Activated CD4-positive, alpha-beta T cell treated with anti-CD3 and anti-CD28 coated beads, Interleukin-2, amount 10 ng/mL, durations not matched to agents 7 days and 5 days (primary cell): ENCODE measurements around the gene FAM174B. TPM values are rescaled to one million over a fixed set of nuclear protein-coding genes. Genes with fewer than 3 reads are reported as not detected.

Experiments
- CTCF ChIA-PET: fragments of 350-600 bp; sonication (Branson Sonifier 250); formaldehyde crosslinking; loops from one replicate; lab custom pipeline; 2021; ENCODE audit warnings: antibody characterized with exemption; lab: Charles Lee
- POLR2A ChIA-PET: fragments of 350-600 bp; sonication (Branson Sonifier 250); formaldehyde crosslinking; loops from one replicate; lab custom pipeline; 2021; ENCODE audit warnings: antibody characterized with exemption; lab: Charles Lee
- DNase-seq: peaks from one replicate; pipeline ENCODE4 v3.0.0-alpha.2; 2020
- H3K27ac Mint-ChIP-seq: one replicate; pipeline ENCODE4 v1.8.0; 2021; ENCODE audit warnings: mild to moderate bottlenecking, moderate library complexity, mixed read lengths
- H3K27me3 Mint-ChIP-seq: one replicate; pipeline ENCODE4 v1.8.0; 2021; ENCODE audit warnings: mixed read lengths
- H3K36me3 Mint-ChIP-seq: one replicate; pipeline ENCODE4 v1.8.0; 2021; ENCODE audit warnings: low read depth, mixed read lengths
- H3K4me1 Mint-ChIP-seq: one replicate; pipeline ENCODE4 v1.8.0; 2021; ENCODE audit warnings: mixed read lengths
- H3K4me3 Mint-ChIP-seq: one replicate; pipeline ENCODE4 v1.8.0; 2021; ENCODE audit warnings: mild to moderate bottlenecking, moderate library complexity, mixed read lengths
- H3K9me3 Mint-ChIP-seq: one replicate; pipeline ENCODE4 v1.8.0; 2021; ENCODE audit warnings: mixed read lengths
- total RNA-seq, 2 experiments: library from RNA; stranded (reverse); gene quantifications; one replicate each; pipeline ENCODE4 v1.2.3, GENCODE V29; 2021

FAM174B gene
- total RNA-seq = 1 to 10 TPM; 4.8 to 6.0 TPM

DNA sequence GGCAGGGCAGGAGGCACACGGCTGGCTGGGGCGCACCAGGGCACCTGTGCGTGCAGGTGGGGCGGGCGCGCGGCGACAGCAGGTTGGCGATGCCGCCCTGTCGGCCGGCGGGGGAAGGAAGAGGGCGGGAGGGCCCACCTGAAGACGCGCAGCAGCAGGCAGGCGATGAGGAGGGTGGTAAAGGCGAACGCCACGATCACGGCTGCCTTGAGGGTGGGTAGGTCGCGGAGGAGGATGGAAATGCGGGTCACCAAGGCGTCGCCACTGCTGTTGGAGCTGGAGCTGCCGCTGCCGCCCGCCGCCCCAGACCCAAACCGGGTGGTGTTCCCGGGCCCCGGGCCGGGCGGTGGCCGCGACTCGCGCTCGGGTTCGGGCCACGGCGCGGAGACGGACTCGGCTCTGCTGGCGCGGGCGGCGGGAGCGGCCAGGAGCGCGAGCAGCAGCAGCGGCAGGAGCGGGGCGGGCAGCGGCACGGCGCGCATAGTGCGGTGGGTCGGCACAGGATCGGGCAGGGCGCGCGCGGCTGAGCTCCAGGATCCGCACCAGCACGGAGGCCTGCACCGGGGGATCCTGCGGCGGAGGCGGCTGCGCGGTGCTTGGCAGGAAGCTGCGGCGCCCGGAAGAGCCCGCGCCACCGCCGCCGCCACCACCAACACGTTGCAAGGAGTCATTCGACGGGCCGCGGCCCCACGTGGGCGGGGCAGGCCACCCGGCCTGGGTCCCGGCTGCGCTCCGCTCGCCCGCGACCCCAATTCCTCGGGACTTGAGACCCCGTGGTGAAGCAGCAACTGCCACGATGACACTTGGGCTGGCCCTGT, at the start of gene FAM174B:
TSS of gene FAM174B (minus strand) at position 598 of the 818 bp plus-strand sequence.
- peaks cover 3% of the 10 kb centered on the region for H3K9me3 Mint-ChIP-seq
- CTCF ChIA-PET = interaction anchor here (0.6 kb wide), 1 partner anchor 1164 kb away, joined by 3 read pairs; no protein-coding TSS in a partner anchor
- peak; percentile 28 for DNase-seq
- H3K27me3 Mint-ChIP-seq = peaks cover 41% of the 10 kb centered on the region
- H3K4me3 Mint-ChIP-seq = peak within 1 kb of the TSS; percentile 59
- POLR2A ChIA-PET = interaction anchor here (0.6 kb wide), 1 partner anchor 46 kb away, joined by 3 read pairs; no protein-coding TSS in a partner anchor
- H3K27ac Mint-ChIP-seq = no peak within 1 kb of the TSS
- H3K36me3 Mint-ChIP-seq = no peaks in the 10 kb centered on the region
- H3K4me1 Mint-ChIP-seq = peaks cover 5% of the 10 kb centered on the region

DNA sequence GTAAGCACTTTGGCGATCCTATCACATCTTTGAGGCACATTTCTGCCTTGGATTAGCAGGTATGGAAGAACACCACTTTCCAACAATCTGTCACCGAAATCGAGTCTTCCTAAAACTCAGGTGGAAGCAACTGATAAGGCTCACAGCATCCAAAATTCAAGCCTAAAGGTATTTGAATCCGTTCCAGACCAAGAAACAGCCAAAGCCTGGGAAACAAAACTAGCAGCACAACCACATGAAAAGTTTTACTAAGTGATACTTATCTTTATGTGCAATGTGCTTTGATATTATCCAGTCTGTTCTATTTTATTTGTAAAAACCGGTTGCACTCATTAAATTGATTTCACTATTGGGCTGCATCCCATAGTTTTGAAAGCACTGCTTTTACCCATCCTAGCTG, 40.5 kb upstream of the FAM174B start:
- Mint-ChIP-seq H3K36me3 (peaks cover 3% of the 10 kb centered on the region), H3K4me3 (no peak overlapping the region), H3K27ac (no peak overlapping the region), H3K4me1 (no peaks in the 10 kb centered on the region), H3K27me3 (no peaks in the 10 kb centered on the region), H3K9me3 (peaks cover 9% of the 10 kb centered on the region)
- DNase-seq = no peak
- ChIA-PET CTCF (interaction anchor here (0.6 kb wide), 1 partner anchor 192 kb away, joined by 4 read pairs; no protein-coding TSS in a partner anchor), POLR2A (no interaction called here)

- H3K27me3 Mint-ChIP-seq = no peaks in the 10 kb centered on the region
- H3K36me3 Mint-ChIP-seq = no peaks in the 10 kb centered on the region
- CTCF ChIA-PET = no interaction called here
- peaks cover 4% of the 10 kb centered on the region for H3K9me3 Mint-ChIP-seq
- no peak for DNase-seq
- POLR2A ChIA-PET = no interaction called here
- no peak overlapping the region for H3K27ac Mint-ChIP-seq
- no peaks in the 10 kb centered on the region for H3K4me1 Mint-ChIP-seq
- H3K4me3 Mint-ChIP-seq = no peak overlapping the region
Observed at GRCh38 chr15:92693691-92694331, 38.2 kb upstream of the FAM174B start.

GRCh38 chr15:92690395-92690794, 34.8 kb upstream of the FAM174B start:
- Mint-ChIP-seq H3K27me3 (peaks cover 8% of the 10 kb centered on the region), H3K9me3 (peaks cover 9% of the 10 kb centered on the region)

DNA sequence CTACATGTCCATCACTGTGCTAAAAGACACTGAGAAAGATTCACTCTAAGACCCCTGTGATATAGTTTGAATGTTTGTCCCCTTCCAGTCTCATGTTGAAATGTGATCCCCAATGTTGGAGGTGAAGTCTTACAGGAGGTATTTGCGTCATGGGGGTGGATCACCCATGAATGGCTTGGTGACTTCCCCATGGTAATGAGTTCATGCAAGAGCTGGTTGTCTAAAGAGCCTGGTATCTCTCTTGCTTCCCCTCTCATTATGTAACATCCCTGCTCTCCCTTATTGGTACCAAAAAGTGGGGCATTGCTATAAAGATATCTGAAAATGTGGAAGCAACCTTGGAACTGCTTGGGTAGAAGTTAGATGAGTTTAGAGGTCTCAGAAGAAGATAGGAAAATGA, 32.2 kb upstream of the FAM174B start:
- Mint-ChIP-seq H3K36me3 (no peaks in the 10 kb centered on the region), H3K9me3 (peaks cover 9% of the 10 kb centered on the region), H3K27ac (no peak overlapping the region), H3K4me1 (no peaks in the 10 kb centered on the region), H3K4me3 (no peak overlapping the region), H3K27me3 (peaks cover 8% of the 10 kb centered on the region)
- no peak for DNase-seq
- POLR2A ChIA-PET = no interaction called here
- CTCF ChIA-PET = no interaction called here

More at GRCh38 chr15:92690395-92690794, 34.8 kb upstream of the FAM174B start:
- ChIA-PET POLR2A (no interaction called here), CTCF (no interaction called here)
- no peak for DNase-seq
- H3K27ac Mint-ChIP-seq = no peak overlapping the region
- H3K4me1 Mint-ChIP-seq = no peaks in the 10 kb centered on the region
- H3K4me3 Mint-ChIP-seq = no peak overlapping the region
- H3K36me3 Mint-ChIP-seq = no peaks in the 10 kb centered on the region

DNA sequence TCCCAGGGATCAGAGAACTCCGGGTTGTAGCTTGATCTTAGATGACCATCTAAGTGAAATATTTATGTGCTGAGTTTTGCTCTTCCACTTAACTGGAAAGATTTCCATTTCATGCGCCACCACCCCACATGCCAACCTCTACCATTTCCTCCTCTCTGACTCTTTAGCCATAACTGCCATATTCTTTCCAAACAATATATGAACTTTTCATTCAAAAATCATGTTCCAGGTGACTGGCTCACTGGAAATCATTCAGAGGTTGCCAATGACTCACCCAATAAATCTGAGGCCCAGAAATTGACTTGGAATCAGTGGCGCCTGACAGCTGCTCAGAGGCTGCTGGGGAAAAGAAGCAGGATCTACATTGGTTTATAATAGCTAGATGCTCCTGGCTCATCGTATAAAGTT, 31.6 kb upstream of the FAM174B start:
- Mint-ChIP-seq H3K4me3 (no peak overlapping the region), H3K27ac (no peak overlapping the region), H3K9me3 (peaks cover 9% of the 10 kb centered on the region), H3K36me3 (no peaks in the 10 kb centered on the region), H3K4me1 (no peaks in the 10 kb centered on the region), H3K27me3 (peaks cover 10% of the 10 kb centered on the region)
- ChIA-PET CTCF (no interaction called here), POLR2A (no interaction called here)
- no peak for DNase-seq

DNA sequence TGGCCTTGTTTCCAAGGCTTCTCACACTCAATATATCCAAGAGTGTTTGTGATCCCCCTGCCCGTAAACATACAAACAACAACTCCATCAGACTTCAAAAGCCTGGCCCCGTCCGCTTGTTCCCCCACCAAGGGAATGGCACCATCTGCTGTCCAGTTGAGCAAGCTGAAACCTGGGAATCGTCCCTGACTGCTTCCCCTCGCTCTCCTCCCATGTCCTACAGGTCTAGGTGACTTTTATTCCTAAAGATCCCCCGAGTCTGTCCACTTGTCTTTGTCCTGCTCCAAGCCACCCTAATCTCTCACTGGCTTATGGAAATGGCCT, 27.9 kb upstream of the FAM174B start:
- POLR2A ChIA-PET = no interaction called here
- Mint-ChIP-seq H3K4me3 (no peak overlapping the region), H3K27me3 (peaks cover 14% of the 10 kb centered on the region), H3K36me3 (no peaks in the 10 kb centered on the region), H3K9me3 (peaks cover 5% of the 10 kb centered on the region), H3K4me1 (no peaks in the 10 kb centered on the region), H3K27ac (no peak overlapping the region)
- CTCF ChIA-PET = interaction anchor here (1.0 kb wide), 1 partner anchor 12 kb away, joined by 3 read pairs; no protein-coding TSS in a partner anchor
- DNase-seq = no peak

DNA sequence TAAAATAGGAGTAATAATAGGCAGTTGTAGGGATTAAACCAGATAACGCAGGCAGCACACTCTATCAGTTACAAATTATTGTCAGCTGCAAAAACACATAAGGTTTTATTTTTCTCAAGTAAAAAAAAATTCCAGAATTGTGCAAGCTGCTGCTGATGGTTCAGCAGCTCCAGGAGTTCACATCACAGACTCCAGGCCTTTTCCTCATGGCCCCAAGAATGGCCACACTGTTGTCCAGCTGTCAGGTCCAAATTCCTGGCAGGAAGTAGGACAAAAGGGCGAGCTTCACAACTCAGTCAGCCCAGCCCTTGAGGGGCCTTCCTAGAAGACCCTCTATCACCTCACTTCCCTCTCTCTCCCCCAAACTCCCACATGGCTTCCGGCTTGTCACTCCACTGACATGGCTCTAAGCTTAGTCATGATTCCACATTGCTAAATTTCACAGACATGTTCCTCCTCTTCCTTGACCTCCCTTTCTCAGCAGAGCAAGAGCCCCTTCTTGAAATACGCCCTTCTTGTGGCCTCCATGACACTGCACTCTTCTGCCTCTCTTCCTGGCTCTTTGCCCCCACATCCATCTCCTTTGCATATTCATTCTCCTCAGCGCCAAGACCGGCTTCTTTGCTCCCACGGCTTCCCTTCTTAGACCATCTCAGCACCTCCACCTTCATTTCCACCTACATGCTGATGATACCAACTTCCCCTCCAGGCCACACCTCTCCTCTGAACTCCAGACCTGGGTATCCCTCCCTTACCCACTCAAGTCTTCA, 27.4 kb upstream of the FAM174B start:
- no peaks in the 10 kb centered on the region for H3K36me3 Mint-ChIP-seq
- POLR2A ChIA-PET = no interaction called here
- H3K27ac Mint-ChIP-seq = no peak overlapping the region
- H3K4me3 Mint-ChIP-seq = no peak overlapping the region
- CTCF ChIA-PET = interaction anchor here (1.0 kb wide), 1 partner anchor 11 kb away, joined by 3 read pairs; no protein-coding TSS in a partner anchor
- no peak for DNase-seq
- peaks cover under 1% of the 10 kb centered on the region for H3K9me3 Mint-ChIP-seq
- peaks cover 18% of the 10 kb centered on the region for H3K27me3 Mint-ChIP-seq
- no peaks in the 10 kb centered on the region for H3K4me1 Mint-ChIP-seq

GRCh38 chr15:92681141-92681631, 25.6 kb upstream of the FAM174B start:
- Mint-ChIP-seq H3K27ac (no peak overlapping the region), H3K36me3 (no peaks in the 10 kb centered on the region), H3K4me1 (no peaks in the 10 kb centered on the region), H3K27me3 (peaks cover 13% of the 10 kb centered on the region), H3K4me3 (no peak overlapping the region), H3K9me3 (no peaks in the 10 kb centered on the region)
- ChIA-PET CTCF (interaction anchor here (0.9 kb wide), 1 partner anchor 13 kb away, joined by 3 read pairs; no protein-coding TSS in a partner anchor), POLR2A (no interaction called here)
- DNase-seq = no peak

DNA sequence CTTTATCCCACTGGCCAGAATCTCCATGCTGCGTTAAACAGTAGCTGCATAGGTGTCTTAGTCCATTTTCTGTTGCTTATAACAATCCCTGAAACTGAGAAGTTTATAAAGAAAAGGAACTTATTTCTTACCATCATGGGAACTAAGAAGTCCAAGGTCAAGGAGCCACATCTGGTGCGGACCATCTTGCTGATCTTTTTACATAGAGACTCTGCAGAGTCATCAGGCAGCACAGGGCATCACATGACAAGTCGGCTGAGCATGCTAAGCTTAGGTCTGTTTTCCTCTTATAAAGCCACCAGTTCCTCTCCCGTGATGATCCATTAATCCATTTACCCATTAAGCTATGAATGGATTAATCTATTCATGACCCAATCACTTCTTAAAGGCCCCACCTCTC, 22.4 kb upstream of the FAM174B start:
- Mint-ChIP-seq H3K36me3 (no peaks in the 10 kb centered on the region), H3K9me3 (no peaks in the 10 kb centered on the region), H3K27me3 (peaks cover 13% of the 10 kb centered on the region), H3K4me1 (no peaks in the 10 kb centered on the region), H3K27ac (no peak overlapping the region), H3K4me3 (no peak overlapping the region)
- ChIA-PET CTCF (interaction anchor here (1.3 kb wide), 1 partner anchor 36 kb away, joined by 5 read pairs; no protein-coding TSS in a partner anchor), POLR2A (no interaction called here)
- no peak for DNase-seq

- H3K4me1 Mint-ChIP-seq = no peaks in the 10 kb centered on the region
- ChIA-PET POLR2A (no interaction called here), CTCF (no interaction called here)
- no peak overlapping the region for H3K27ac Mint-ChIP-seq
- peaks cover 11% of the 10 kb centered on the region for H3K27me3 Mint-ChIP-seq
- H3K36me3 Mint-ChIP-seq = no peaks in the 10 kb centered on the region
- no peak overlapping the region for H3K4me3 Mint-ChIP-seq
- DNase-seq = no peak
- no peaks in the 10 kb centered on the region for H3K9me3 Mint-ChIP-seq
Observed at GRCh38 chr15:92676561-92676960, 21.0 kb upstream of the FAM174B start.

GRCh38 chr15:92675485-92675884, 19.9 kb upstream of the FAM174B start:
- Mint-ChIP-seq H3K27ac (no peak overlapping the region), H3K36me3 (no peaks in the 10 kb centered on the region), H3K4me3 (no peak overlapping the region), H3K27me3 (peaks cover 13% of the 10 kb centered on the region), H3K9me3 (no peaks in the 10 kb centered on the region), H3K4me1 (no peaks in the 10 kb centered on the region)
- no peak for DNase-seq
- ChIA-PET CTCF (no interaction called here), POLR2A (no interaction called here)
